ENCODE measurements around the gene SIK2.

DNA sequence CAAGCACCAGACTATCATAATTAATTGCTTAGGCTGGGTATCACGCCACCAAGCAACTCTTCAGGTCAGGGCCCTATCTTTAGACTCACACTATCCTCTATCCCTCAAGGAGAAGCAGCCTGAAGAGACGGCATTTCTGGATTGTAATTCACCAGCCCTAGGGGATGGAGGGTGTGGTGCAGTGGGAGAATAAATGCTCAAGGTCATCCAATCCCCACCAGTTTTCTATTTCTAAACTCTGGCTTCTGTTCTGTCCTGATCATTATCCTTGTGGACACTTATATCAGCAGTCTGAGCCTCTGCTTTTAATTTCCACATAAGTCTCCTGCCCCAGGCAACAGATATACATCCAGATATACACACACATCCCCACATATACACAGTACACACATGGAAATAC is 13.1 kb upstream of the SIK2 start:
- TF ChIP-seq, protein P1, sequence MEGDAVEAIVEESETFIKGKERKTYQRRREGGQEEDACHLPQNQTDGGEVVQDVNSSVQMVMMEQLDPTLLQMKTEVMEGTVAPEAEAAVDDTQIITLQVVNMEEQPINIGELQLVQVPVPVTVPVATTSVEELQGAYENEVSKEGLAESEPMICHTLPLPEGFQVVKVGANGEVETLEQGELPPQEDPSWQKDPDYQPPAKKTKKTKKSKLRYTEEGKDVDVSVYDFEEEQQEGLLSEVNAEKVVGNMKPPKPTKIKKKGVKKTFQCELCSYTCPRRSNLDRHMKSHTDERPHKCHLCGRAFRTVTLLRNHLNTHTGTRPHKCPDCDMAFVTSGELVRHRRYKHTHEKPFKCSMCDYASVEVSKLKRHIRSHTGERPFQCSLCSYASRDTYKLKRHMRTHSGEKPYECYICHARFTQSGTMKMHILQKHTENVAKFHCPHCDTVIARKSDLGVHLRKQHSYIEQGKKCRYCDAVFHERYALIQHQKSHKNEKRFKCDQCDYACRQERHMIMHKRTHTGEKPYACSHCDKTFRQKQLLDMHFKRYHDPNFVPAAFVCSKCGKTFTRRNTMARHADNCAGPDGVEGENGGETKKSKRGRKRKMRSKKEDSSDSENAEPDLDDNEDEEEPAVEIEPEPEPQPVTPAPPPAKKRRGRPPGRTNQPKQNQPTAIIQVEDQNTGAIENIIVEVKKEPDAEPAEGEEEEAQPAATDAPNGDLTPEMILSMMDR (IDR thresholded peaks at IDR 0.05), result no peak
- no peak for TF ChIP-seq POLR2A (IDR thresholded peaks at IDR 0.05)
